ENCODE measurements around the gene THOP1.
"Not testable (repeated sequence)": the region's sequence is repeated elsewhere in the genome, so short reads cannot be mapped to it uniquely, and the experiment has no call there.

Gene THOP1

GRCh38 chr19:2817237-2817829 is 32.0 kb downstream of the THOP1 start:
- DNase-seq, result not testable (repeated sequence)

GRCh38 chr19:2819540-2820111 is 34.3 kb downstream of the THOP1 start, which contains the start of gene ZNF554:
Gene ZNF554, plus strand, starts transcription at chr19:2819868. Its CDS starts 204 bp downstream, at chr19:2820072.
- peak; percentile 97 for DNase-seq

GRCh38 chr19:2820112-2820702 is 34.9 kb downstream of the THOP1 start:
- DNase-seq, result no peak

- DNase-seq, result no peak
Observed at GRCh38 chr19:2822846-2823245, 37.5 kb downstream of the THOP1 start.

- no peak for DNase-seq
Observed at GRCh38 chr19:2823646-2824045, 38.3 kb downstream of the THOP1 start.

GRCh38 chr19:2824129-2824528 is 38.8 kb downstream of the THOP1 start:
- DNase-seq, result no peak

GRCh38 chr19:2827022-2827421 is 41.7 kb downstream of the THOP1 start:
- DNase-seq, result no peak

- DNase-seq, result no peak
Observed at GRCh38 chr19:2827840-2828489, 42.7 kb downstream of the THOP1 start.

GRCh38 chr19:2834294-2834871 is 49.1 kb downstream of the THOP1 start:
- no peak for DNase-seq

- DNase-seq, result no peak
Observed at GRCh38 chr19:2837430-2837829, 52.1 kb downstream of the THOP1 start.

- DNase-seq, result peak; percentile 99
Observed at GRCh38 chr19:2840794-2841791, 55.8 kb downstream of the THOP1 start, which contains the start of gene ZNF555. Gene ZNF555, plus strand, starts transcription at chr19:2841475. Its CDS starts 98 bp downstream, at chr19:2841573.

GRCh38 chr19:2841855-2842574 is 56.7 kb downstream of the THOP1 start:
- DNase-seq, result no peak

GRCh38 chr19:2845107-2845506 is 59.8 kb downstream of the THOP1 start:
- no peak for DNase-seq

GRCh38 chr19:2846180-2846894 is 61.0 kb downstream of the THOP1 start:
- DNase-seq, result no peak

- no peak for DNase-seq
Observed at GRCh38 chr19:2847507-2847906, 62.2 kb downstream of the THOP1 start.

- no peak for DNase-seq
Observed at GRCh38 chr19:2848616-2849015, 63.3 kb downstream of the THOP1 start.

GRCh38 chr19:2850256-2850925 is 65.1 kb downstream of the THOP1 start:
- no peak for DNase-seq

- DNase-seq, result no peak
Observed at GRCh38 chr19:2852598-2852997, 67.3 kb downstream of the THOP1 start.

- DNase-seq, result no peak
Observed at GRCh38 chr19:2853015-2853606, 67.8 kb downstream of the THOP1 start.

- DNase-seq, result no peak
Observed at GRCh38 chr19:2854849-2855248, 69.5 kb downstream of the THOP1 start.

Measured in CD4-positive, alpha-beta T cell treated with Interferon alpha-2 for 1 hour (primary cell).